HG03460 (cell line): Measurements from ENCODE around the gene NLRP14.

Source experiments
- ATAC-seq: cut with Tn5 transposase; IDR thresholded peaks from one replicate; pipeline ENCODE4 v1.9.1; 2021; ENCODE audit not compliant: unreplicated experiment

The NLRP14 gene

DNA sequence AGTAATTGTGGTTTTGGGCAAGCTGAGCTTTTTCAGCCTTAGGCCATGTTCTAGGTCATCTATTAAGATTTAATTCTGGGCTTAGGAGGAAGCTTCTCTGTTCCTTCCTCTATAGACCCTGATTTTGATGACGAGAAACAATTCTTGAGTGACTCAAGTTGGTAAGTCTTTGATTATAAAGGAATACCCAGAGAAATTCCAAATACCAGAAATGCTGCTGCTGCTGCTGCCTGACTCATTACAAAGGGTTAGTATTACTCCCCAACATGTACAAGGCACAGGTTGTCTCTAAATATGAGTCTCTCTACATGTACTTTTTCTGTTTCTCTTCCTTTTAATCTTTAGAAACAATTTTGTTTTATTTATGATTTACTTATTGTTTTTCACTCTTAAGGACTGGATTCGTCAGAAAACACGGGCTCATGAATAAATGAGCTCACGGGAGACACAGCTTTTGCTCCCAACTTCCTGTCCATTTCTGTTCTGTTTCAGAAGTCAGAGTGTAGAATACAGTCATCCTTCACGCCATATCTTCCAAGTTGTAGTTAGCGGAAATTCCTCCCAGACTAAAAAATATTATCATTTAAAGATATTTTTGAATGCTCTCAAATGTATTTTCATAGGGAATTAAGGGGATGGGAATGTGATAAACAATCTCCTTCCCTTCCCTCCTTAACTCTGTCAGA lies 36.7 kb downstream of the NLRP14 start:
- ATAC-seq: no peak

- ATAC-seq: no peak
Observed at GRCh38 chr11:7057641-7058040, 37.4 kb downstream of the NLRP14 start.

DNA sequence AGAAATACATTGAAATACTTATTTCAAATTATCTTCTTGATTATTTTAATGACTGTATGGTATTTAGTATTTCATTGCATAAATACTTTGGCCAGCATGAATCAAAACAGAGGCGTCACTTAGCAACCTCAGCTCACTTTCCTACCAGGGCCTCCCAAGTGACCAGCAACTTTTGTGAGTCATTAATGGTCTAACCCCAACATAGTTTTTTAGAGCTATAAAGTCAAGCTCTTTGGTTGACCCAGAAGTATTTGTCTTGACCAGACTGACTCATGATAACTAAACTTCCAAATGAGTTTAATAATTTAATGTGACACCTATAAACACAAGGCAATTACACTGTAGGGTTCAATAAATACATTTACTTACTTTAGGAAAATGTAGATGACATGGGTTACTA lies 40.6 kb downstream of the NLRP14 start:
- no peak for ATAC-seq

GRCh38 chr11:7062534-7062933 lies 42.3 kb downstream of the NLRP14 start:
- no peak for ATAC-seq

- no peak for ATAC-seq
Observed at GRCh38 chr11:7072401-7073028, 52.2 kb downstream of the NLRP14 start.

- ATAC-seq: no peak
Observed at GRCh38 chr11:7077101-7077500, 56.8 kb downstream of the NLRP14 start.

- ATAC-seq: no peak
Observed at GRCh38 chr11:7079545-7080135, 59.4 kb downstream of the NLRP14 start.

DNA sequence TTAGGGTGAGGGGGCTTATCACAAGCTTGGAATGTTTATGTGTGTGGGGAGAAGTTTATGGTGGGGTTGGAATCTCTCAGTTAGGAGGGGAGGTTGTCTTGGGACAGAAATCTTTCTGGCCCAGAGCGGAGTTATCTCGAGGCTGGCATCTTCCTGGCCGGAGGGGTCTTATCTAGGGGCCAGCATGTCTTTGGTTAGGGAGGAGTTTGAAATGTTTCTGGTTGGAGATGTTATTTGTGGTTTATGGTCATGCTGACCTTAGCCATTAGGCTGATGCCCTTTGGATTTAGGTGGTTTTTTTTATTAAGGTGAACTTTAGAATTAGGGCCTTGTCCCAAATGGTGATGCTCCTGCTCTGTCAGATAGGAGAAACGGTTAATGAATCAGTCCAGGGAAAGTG lies 60.6 kb downstream of the NLRP14 start:
- ATAC-seq: no peak

DNA sequence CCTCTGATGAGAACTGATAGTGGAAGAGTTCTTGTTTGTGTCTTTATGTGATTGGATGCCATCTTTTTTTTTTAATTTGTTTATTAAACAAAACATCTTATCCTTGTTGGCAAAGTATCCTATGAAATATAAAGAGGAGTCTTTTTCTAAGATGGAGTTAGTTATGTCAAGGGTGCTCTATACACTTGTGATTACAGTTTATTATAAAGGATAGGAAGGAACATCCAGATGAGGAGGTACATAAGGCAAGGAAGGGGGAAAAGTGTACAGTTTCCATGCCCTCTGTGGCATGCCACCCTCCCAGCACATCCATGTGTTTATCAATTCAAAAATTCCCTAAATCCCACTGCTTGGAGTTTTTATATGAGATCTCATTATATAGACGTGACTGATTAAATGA lies 61.2 kb downstream of the NLRP14 start:
- ATAC-seq: no peak

DNA sequence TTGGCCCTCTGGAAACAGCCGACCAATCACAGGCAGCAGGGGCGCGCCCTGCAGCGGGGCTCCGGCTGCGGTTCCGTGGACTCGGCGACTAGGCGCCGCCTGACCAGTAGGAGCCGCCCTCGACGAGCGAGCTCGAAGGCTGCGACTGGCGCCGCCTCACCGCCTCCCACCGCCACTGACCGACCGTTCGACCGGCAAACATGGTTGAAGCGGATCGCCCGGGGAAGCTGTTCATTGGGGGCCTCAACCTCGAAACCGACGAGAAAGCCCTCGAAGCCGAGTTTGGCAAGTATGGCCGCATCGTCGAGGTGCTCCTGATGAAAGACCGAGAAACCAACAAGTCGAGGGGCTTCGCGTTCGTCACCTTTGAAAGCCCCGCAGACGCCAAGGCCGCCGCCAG lies 68.6 kb downstream of the NLRP14 start, which contains the start of gene RBMXL2:
Gene RBMXL2 (plus strand): TSS at position 78 of the 400 bp plus-strand sequence. CDS start 123 bp downstream, at position 201.
- no peak for ATAC-seq

- no peak for ATAC-seq
Observed at GRCh38 chr11:7089328-7090251, 69.3 kb downstream of the NLRP14 start.

- peak; percentile 74 for ATAC-seq
Observed at GRCh38 chr11:7098235-7098832, 78.1 kb downstream of the NLRP14 start.

DNA sequence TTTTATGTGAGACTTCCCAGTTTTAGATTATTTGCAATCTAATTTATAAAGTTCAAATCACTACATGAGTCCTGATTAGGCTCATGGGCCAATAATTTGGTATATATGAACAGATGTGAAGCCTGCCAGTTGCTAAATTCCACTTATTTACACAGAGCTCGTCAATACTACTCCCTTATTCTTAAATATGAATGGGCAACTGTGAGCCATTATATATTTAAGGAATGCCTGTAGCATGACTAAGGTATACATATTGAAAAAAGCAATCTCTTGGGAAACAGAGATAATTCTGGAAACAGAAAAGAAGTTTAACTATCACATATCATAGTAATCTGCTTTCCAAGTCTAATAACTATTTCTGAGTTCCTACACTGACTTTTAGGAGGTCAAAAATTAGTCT lies 95.5 kb downstream of the NLRP14 start:
- ATAC-seq: no peak

GRCh38 chr11:7116370-7116769 lies 96.1 kb downstream of the NLRP14 start:
- ATAC-seq: no peak
